HepG2 (cell line): ENCODE measurements around the gene SLC25A25. TPM values are rescaled to one million over a fixed set of nuclear protein-coding genes. Genes with fewer than 3 reads are reported as not detected.

Source experiments
- ATF6 ChIP-seq: sonication (generic); formaldehyde crosslinking; conservative IDR thresholded peaks from 2 replicates; pipeline ENCODE4 v1.4.0; 2020; ENCODE audit warnings: missing genetic modification reagents
- ATRX ChIP-seq: sonication (generic); formaldehyde crosslinking; IDR thresholded peaks from 2 replicates; pipeline ENCODE4 v1.4.0; 2020; ENCODE audit warnings: missing genetic modification reagents, borderline replicate concordance
- CEBPG ChIP-seq: IDR thresholded peaks from 2 replicates; pipeline ENCODE4 v1.6.1; 2016
- E2F1 ChIP-seq: sonication (generic); formaldehyde crosslinking; IDR thresholded peaks from 2 replicates; pipeline ENCODE4 v1.5.0; 2020; ENCODE audit warnings: missing genetic modification reagents
- FOXM1 ChIP-seq: sonication (generic); formaldehyde crosslinking; IDR thresholded peaks from 2 replicates; pipeline ENCODE4 v1.5.0; 2020; ENCODE audit warnings: missing genetic modification reagents
- GABPA ChIP-seq, 2 experiments: IDR thresholded peaks; 2 replicates each; pipeline ENCODE4 v1.6.1; 2011 to 2016; ENCODE audit warnings: low read depth in 2 of 2, low read length in 1 of 2, missing biosample characterization in 1 of 2, missing genetic modification characterization in 1 of 2
- GPN1 ChIP-seq: sonication (generic); formaldehyde crosslinking; IDR thresholded peaks from 2 replicates; pipeline ENCODE4 v1.5.1; 2020; ENCODE audit warnings: missing genetic modification reagents, borderline replicate concordance
- KLF9 ChIP-seq: IDR thresholded peaks from 2 replicates; pipeline ENCODE4 v1.6.1; 2016; ENCODE audit warnings: low read depth
- MTA1 ChIP-seq: sonication (generic); formaldehyde crosslinking; IDR thresholded peaks from 2 replicates; pipeline ENCODE4 v1.4.0; 2020; ENCODE audit warnings: missing genetic modification reagents, mild to moderate bottlenecking, borderline replicate concordance
- NONO ChIP-seq, 2 experiments: fragments of 450-650 bp in 1 of 2; sonication (generic) in 1 of 2; formaldehyde crosslinking in 1 of 2; IDR thresholded peaks in 1 of 2; conservative IDR thresholded peaks in 1 of 2; 2 replicates each; pipeline versions ENCODE4 v1.6.1 to v1.8.0; 2017 to 2022; ENCODE audit warnings: mild to moderate bottlenecking in 1 of 2, missing genetic modification reagents in 1 of 2, moderate library complexity in 1 of 2
- NR3C1 ChIP-seq: sonication (generic); formaldehyde crosslinking; IDR thresholded peaks from 2 replicates; pipeline ENCODE4 v1.4.0; 2020; ENCODE audit warnings: missing genetic modification reagents
- ONECUT2 ChIP-seq: sonication (generic); formaldehyde crosslinking; IDR thresholded peaks from 2 replicates; pipeline ENCODE4 v1.4.0; 2020; ENCODE audit warnings: missing genetic modification reagents
- SP2 ChIP-seq: sonication (generic); formaldehyde crosslinking; IDR thresholded peaks from 2 replicates; pipeline ENCODE4 v1.5.1; 2020; ENCODE audit warnings: mild to moderate bottlenecking, missing genetic modification reagents
- TRIM22 ChIP-seq: fragments of 450-650 bp; IDR thresholded peaks from 2 replicates; pipeline ENCODE4 v1.6.1; 2017
- ZBTB42 ChIP-seq: sonication (generic); formaldehyde crosslinking; IDR thresholded peaks from 2 replicates; pipeline ENCODE4 v1.5.0; 2020; ENCODE audit warnings: mild to moderate bottlenecking, missing genetic modification reagents
- ZNF20 ChIP-seq: sonication (generic); formaldehyde crosslinking; IDR thresholded peaks from 2 replicates; pipeline ENCODE4 v1.4.0; 2020; ENCODE audit warnings: mild to moderate bottlenecking, moderate library complexity, missing genetic modification reagents
- ZNF772 ChIP-seq: sonication (generic); formaldehyde crosslinking; IDR thresholded peaks from 2 replicates; pipeline ENCODE4 v1.5.0; 2020; ENCODE audit warnings: mild to moderate bottlenecking, missing genetic modification reagents
- polyA plus RNA-seq, 8 experiments: library from polyadenylated mRNA; depleted of rRNA in 3 of 8; stranded (reverse) in 7 of 8; unstranded in 1 of 8; fragments of >200 nt; fragmentation: Illumina TruSeq in 4 of 8; extraction: Trizol in 4 of 8; gene quantifications; 2 replicates each; pipeline versions ENCODE4 v1.2.1 to v1.2.3, GENCODE V29; 2011 to 2016; ENCODE audit warnings: low read depth in 4 of 8, missing spikeins in 1 of 8, mixed read lengths in 1 of 8; ENCODE audit not compliant: insufficient read depth in 1 of 8
- total RNA-seq, 5 experiments: library from RNA; depleted of rRNA; stranded (reverse); fragments of >200 nt; fragmentation: Illumina TruSeq; extraction: Trizol; gene quantifications; 2 replicates each; pipeline ENCODE4 v1.2.3, GENCODE V29; 2016; ENCODE audit warnings: low read depth in 1 of 5
- TF ChIP-seq, protein P1 (sequence below): sonication (generic); formaldehyde crosslinking; IDR thresholded peaks from 2 replicates; pipeline ENCODE4 v1.8.0; 2022; ENCODE audit warnings: mild to moderate bottlenecking, missing genetic modification reagents, moderate library complexity
- TF ChIP-seq, protein P2 (sequence below): sonication (generic); formaldehyde crosslinking; IDR thresholded peaks from 2 replicates; pipeline ENCODE4 v1.4.0; 2020; ENCODE audit warnings: mild to moderate bottlenecking, missing genetic modification reagents
- TF ChIP-seq, protein P3 (sequence below): sonication (generic); formaldehyde crosslinking; IDR thresholded peaks from 2 replicates; pipeline ENCODE4 v1.4.0; 2020; ENCODE audit warnings: missing genetic modification reagents, borderline replicate concordance

Gene SLC25A25
- total and polyA plus RNA-seq, 2 of the 13 experiments (the other 11 are each of a cell fraction or from before 2014, with no cell fraction given), result 10.5 to 24.8 TPM

DNA sequence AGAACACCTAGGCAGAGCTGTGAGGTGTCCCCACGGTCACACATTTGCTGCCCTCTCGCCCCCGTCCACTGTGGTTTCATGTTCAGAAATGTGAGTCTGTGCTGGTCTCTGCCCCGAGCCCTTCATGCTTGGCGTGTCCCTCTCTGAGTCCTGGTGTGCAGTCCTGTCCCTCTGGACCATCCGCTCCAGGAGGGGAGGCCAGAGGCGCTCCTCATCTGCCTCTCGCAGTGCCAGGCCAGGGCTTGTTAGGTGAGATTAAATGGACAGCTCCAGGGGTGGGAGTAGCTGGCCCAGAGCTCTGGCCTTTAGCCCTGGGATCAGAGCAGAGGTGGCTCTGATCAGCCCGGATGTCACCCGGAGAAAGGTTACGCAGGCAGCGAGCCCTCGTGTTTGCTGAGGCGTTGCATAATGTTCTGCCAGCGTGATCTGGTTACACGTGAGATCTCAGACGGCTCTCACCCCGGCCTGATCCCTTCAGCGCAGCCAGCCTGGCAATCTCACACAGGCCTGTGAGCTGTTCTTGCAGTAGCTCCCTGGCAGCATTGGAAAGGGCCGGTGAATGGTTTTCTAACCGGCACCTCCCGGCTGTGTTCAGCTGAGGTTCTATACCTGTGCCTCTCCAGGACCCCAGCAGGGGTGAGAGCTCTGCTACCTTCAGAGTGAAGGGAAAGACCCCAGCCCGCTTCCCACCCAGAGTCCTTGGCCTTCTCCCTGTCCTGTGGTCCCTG, 35.0 kb downstream of the SLC25A25 start (continued):
- TF ChIP-seq ZNF20 (no peak), E2F1 (CRISPR knock-in tag) (no peak), ONECUT2 (no peak), NR3C1 (CRISPR knock-in tag) (no peak), GABPA (IDR thresholded peaks at IDR 0.05; ENCODE audit: low read depth, low read length) (no peak), GABPA (CRISPR knock-in tag; IDR thresholded peaks at IDR 0.05; ENCODE audit: low read depth) (peak; percentile 71), GPN1 (no peak), ATRX (CRISPR knock-in tag) (no peak), TRIM22 (no peak), ZNF772 (CRISPR knock-in tag) (peak; percentile 22), SP2 (CRISPR knock-in tag) (0 out of 2 replicates have a peak, but pooled peaks have one; percentile 20), KLF9 (CRISPR knock-in tag) (peak; percentile 87; the same call in 1 of the 2 replicates), MTA1 (CRISPR knock-in tag) (peak; percentile 97), ATF6 (0 out of 2 replicates have a peak, but pooled peaks have one; percentile 48), ZBTB42 (CRISPR knock-in tag) (peak; percentile 93; the same call in 1 of the 2 replicates), NONO (IDR thresholded peaks at IDR 0.05) (no peak), NONO (CRISPR knock-in tag; conservative IDR thresholded peaks at IDR 0.05) (peak; percentile 94), CEBPG (CRISPR knock-in tag) (peak; percentile 98), FOXM1 (CRISPR knock-in tag) (no peak)
- TF ChIP-seq, protein P1, sequence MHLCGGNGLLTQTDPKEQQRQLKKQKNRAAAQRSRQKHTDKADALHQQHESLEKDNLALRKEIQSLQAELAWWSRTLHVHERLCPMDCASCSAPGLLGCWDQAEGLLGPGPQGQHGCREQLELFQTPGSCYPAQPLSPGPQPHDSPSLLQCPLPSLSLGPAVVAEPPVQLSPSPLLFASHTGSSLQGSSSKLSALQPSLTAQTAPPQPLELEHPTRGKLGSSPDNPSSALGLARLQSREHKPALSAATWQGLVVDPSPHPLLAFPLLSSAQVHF, result peak; percentile 87; the same call in 1 of the 2 replicates
- TF ChIP-seq, protein P2, sequence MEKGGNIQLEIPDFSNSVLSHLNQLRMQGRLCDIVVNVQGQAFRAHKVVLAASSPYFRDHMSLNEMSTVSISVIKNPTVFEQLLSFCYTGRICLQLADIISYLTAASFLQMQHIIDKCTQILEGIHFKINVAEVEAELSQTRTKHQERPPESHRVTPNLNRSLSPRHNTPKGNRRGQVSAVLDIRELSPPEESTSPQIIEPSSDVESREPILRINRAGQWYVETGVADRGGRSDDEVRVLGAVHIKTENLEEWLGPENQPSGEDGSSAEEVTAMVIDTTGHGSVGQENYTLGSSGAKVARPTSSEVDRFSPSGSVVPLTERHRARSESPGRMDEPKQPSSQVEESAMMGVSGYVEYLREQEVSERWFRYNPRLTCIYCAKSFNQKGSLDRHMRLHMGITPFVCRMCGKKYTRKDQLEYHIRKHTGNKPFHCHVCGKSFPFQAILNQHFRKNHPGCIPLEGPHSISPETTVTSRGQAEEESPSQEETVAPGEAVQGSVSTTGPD (CRISPR knock-in tag), result peak; percentile 99
- TF ChIP-seq, protein P3, sequence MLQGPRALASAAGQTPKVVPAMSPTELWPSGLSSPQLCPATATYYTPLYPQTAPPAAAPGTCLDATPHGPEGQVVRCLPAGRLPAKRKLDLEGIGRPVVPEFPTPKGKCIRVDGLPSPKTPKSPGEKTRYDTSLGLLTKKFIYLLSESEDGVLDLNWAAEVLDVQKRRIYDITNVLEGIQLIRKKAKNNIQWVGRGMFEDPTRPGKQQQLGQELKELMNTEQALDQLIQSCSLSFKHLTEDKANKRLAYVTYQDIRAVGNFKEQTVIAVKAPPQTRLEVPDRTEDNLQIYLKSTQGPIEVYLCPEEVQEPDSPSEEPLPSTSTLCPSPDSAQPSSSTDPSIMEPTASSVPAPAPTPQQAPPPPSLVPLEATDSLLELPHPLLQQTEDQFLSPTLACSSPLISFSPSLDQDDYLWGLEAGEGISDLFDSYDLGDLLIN (CRISPR knock-in tag), result no peak
